Astrocyte of the spinal cord (primary cell): ENCODE results near the gene SEC16B.
A peak's percentile ranks its signal among the peaks of the same experiment; 100 is the strongest.
"Not testable (repeated sequence)": the region's sequence is repeated elsewhere in the genome, so short reads cannot be mapped to it uniquely, and the experiment has no call there.

Experiments
- DNase-seq: peaks from one replicate; pipeline ENCODE4 v3.0.0; 2011; ENCODE audit warnings: low read depth, low spot score
- H3K4me3 ChIP-seq: 2 replicates; pipeline ENCODE4 v1.5.1; 2011; ENCODE audit warnings: low read depth, mild to moderate bottlenecking, low read length, moderate library complexity
- CTCF ChIP-seq: IDR thresholded peaks from 2 replicates; pipeline ENCODE4 v1.5.1; 2012; ENCODE audit warnings: low read depth, mild to moderate bottlenecking, low read length, inconsistent platforms
- in situ Hi-C: cut with HindIII; loops from 2 replicates; pipeline ENCODE4 v1.10.0; 2017; ENCODE audit warnings: low sequenced_read_pairs

SEC16B gene

GRCh38 chr1:177995369-177995768 lies 25.5 kb upstream of the SEC16B start:
- DNase-seq = no peak
- in situ Hi-C loops = loop anchor here (25.0 kb wide), 1 partner anchor 292 kb away; no protein-coding TSS in a partner anchor
- TF ChIP-seq CTCF = no peak
- H3K4me3 ChIP-seq = no peak overlapping the region

GRCh38 chr1:177986281-177986680 lies 16.4 kb upstream of the SEC16B start:
- in situ Hi-C loops = loop anchor here (25.0 kb wide), 1 partner anchor 301 kb away; no protein-coding TSS in a partner anchor
- not testable (repeated sequence) for H3K4me3 ChIP-seq, DNase-seq

- in situ Hi-C loops = loop anchor here (25.0 kb wide), 1 partner anchor 303 kb away; no protein-coding TSS in a partner anchor
- no peak for DNase-seq
- H3K4me3 ChIP-seq = no peak overlapping the region
- no peak for TF ChIP-seq CTCF
These were observed 14.9 kb upstream of the SEC16B start for GRCh38 chr1:177984761-177985160.

- DNase-seq = peak; percentile 95
- in situ Hi-C loops = loop anchor here (25.0 kb wide), 1 partner anchor 303 kb away; no protein-coding TSS in a partner anchor
- peak overlapping the region; percentile 22 for H3K4me3 ChIP-seq
- TF ChIP-seq CTCF = no peak
These were observed 14.3 kb upstream of the SEC16B start for GRCh38 chr1:177984136-177984525.

GRCh38 chr1:177983482-177984135 lies 13.8 kb upstream of the SEC16B start:
- no peak for TF ChIP-seq CTCF
- DNase-seq = no peak
- in situ Hi-C loops = loop anchor here (25.0 kb wide), 1 partner anchor 304 kb away; no protein-coding TSS in a partner anchor
- H3K4me3 ChIP-seq = peak overlapping the region; percentile 22

- TF ChIP-seq CTCF = no peak
- in situ Hi-C loops = loop anchor here (25.0 kb wide), 1 partner anchor 304 kb away; no protein-coding TSS in a partner anchor
- no peak for DNase-seq
- H3K4me3 ChIP-seq = peak overlapping the region; percentile 22
These were observed 13.2 kb upstream of the SEC16B start for GRCh38 chr1:177983077-177983476.

- in situ Hi-C loops = loop anchor here (25.0 kb wide), 1 partner anchor 306 kb away; no protein-coding TSS in a partner anchor
- no peak for TF ChIP-seq CTCF
- no peak overlapping the region for H3K4me3 ChIP-seq
- DNase-seq = no peak
These were observed 11.3 kb upstream of the SEC16B start for GRCh38 chr1:177981200-177981599.
